ENCODE data around the gene SPPL2C. TPM values are rescaled to one million over a fixed set of nuclear protein-coding genes. Genes with fewer than 3 reads are reported as not detected.

SPPL2C gene
- total and polyA plus RNA-seq, 8 donors, result not detected

DNA sequence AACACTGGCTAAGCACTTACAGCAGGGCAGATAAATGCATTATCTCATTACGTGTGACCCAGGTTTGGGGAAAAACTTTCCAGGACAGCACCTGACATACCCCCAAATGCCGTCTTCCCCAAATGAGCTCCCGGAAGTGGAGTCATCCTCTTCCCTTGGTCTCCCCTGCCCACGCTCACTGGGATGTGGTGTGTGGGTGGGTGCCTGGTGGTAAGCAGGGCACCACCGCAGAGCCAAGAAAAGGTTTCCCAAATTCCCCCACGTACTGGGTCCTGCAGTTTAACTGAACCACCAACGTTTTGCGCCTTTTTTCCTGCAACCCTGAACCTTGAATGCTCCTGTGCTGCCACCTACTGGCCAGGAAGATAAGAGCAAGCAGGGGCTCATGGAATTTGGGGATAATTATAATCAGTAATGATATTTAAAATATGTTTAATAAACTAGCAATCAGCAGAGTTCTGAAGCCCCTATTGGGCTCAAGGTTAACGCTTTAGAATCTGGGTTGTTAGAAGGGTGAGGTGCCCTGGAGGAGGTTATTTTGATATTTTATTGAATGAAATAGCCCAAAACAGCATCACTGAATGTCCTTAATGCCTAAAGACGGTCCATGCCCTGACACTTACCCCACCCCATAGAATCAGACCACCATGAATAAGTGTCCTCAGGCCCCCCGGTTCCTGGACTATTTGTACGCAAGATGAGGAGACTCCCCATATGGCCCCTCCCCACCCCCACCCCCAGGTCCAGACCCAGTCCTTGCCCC is 8.0 kb downstream of the SPPL2C start:
- Histone ChIP-seq H3K27me3 (no peaks in the 10 kb centered on the region), H3K9me3 (no peaks in the 10 kb centered on the region), H3K27ac (no peak overlapping the region), H3K36me3 (no peaks in the 10 kb centered on the region), H3K4me1 (no peaks in the 10 kb centered on the region), H3K4me3 (no peak overlapping the region)
- TF ChIP-seq, protein P1, sequence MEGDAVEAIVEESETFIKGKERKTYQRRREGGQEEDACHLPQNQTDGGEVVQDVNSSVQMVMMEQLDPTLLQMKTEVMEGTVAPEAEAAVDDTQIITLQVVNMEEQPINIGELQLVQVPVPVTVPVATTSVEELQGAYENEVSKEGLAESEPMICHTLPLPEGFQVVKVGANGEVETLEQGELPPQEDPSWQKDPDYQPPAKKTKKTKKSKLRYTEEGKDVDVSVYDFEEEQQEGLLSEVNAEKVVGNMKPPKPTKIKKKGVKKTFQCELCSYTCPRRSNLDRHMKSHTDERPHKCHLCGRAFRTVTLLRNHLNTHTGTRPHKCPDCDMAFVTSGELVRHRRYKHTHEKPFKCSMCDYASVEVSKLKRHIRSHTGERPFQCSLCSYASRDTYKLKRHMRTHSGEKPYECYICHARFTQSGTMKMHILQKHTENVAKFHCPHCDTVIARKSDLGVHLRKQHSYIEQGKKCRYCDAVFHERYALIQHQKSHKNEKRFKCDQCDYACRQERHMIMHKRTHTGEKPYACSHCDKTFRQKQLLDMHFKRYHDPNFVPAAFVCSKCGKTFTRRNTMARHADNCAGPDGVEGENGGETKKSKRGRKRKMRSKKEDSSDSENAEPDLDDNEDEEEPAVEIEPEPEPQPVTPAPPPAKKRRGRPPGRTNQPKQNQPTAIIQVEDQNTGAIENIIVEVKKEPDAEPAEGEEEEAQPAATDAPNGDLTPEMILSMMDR (IDR thresholded peaks at IDR 0.05), result peak; percentile 50 to 88 (median 78)
- 21% methylated on average over 12 of the region's 12 CpGs for WGBS, 2 donors
- ATAC-seq (peak in 3 of 4 donors; percentile 76 to 87 (median 81)), DNase-seq (peak; percentile 30 to 81 (median 51)), FAIRE-seq (no peak)
- intact Hi-C loops (cut with DNase I), result no loop called here

DNA sequence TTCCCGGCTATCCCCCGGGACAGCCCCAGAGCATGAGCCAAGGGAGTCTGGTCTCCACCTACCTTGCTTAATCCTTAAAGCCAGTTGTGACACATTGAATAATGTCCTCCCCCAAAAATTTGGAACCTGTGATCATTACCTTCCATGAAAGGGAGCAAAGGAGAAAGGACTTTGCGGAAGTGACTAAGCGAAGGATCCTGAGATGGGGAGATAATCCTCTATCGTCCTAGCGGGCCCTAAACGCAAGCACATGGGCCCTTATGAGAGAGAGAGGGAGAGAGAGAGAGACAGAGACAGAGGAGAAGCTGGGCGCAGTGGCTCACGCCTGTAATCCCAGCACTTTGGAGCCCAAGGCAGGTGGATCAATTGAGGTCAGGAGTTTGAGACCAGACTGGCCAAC is 9.5 kb downstream of the SPPL2C start:
- intact Hi-C loops (cut with DNase I), result no loop called here
- 58 to 66% methylated on average over 9 of the region's 9 CpGs for WGBS, 2 donors
- TF ChIP-seq, protein P1 (IDR thresholded peaks at IDR 0.05), result no peak
- no peak for FAIRE-seq
- no peak for DNase-seq
- Histone ChIP-seq H3K27me3 (no peaks in the 10 kb centered on the region), H3K9me3 (no peaks in the 10 kb centered on the region), H3K27ac (no peak overlapping the region), H3K36me3 (no peaks in the 10 kb centered on the region), H3K4me3 (no peak overlapping the region), H3K4me1 (no peaks in the 10 kb centered on the region)
- ATAC-seq, result no peak

DNA sequence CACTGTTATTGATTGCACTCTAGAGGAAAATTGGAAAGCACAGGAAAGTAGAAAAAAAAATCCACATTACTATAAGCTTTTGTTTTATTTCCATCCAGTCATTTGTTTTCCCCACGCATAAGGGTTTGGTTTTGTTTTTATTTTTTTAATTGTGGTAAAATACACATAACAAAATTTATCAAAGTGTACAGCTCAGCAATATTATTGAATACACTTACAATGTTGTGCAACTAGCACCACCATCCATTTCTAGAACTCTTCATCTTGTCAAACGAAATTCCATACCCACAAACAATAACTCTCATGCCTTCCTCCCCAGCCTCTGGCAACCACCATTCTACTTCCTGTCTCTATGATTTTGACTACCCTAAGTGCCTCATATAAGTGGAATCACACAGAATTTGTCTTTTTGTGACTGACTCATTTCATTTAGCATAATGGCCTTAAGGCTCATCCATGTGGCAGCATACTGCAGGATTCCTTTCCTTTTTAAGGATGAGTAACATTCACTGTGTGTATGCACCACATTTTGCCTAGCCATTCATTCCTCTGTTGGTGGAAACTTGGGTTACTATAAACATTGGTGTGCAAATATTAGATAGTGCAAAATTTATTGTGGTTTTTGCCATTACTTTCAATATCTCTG is 11.1 kb downstream of the SPPL2C start:
- 58 to 68% methylated on average over 2 of the region's 2 CpGs for WGBS, 2 donors
- FAIRE-seq (no peak), ATAC-seq (no peak)

DNA sequence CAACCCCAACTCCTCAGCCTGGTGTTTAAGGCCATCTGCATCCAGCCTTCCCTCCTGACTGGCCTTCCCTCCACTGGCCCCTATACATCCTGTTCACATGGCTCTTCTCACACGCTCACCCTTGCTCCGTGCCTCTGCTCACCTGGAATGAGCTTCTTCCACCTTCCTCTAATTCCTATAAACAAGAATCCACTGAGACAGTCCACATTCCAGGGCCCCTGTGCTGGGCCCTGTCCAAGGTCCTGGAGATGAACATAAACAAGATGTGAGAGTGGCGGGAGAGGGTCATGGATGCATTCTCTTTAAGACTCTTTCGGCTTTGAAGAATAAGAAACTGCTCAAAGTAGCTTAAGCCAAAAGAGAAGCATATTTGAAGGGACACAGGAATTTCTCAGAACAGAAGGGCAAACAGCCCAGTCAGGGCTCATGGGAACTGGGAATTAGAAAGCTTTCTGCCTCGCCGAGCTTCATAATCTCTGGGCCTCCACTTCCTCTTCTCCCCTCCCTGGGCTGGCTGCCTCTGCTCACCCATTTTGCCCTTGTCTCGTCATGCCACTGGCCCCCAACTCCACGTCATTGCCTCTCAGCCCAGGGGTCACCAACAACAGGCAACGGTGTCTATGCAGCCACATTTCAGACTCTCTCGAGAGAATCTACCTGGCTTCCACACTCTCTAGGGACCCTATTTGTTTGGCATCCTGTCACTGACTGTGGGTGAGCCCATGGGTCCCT is 13.5 kb downstream of the SPPL2C start:
- no peak overlapping the region for H3K27ac ChIP-seq
- H3K36me3 ChIP-seq, result no peaks in the 10 kb centered on the region
- no peaks in the 10 kb centered on the region for H3K27me3 ChIP-seq
- H3K4me3 ChIP-seq, result no peak overlapping the region
- H3K9me3 ChIP-seq, result no peaks in the 10 kb centered on the region
- TF ChIP-seq, protein P1 (IDR thresholded peaks at IDR 0.05), result no peak
- DNase-seq, result no peak
- FAIRE-seq, result no peak
- no peaks in the 10 kb centered on the region for H3K4me1 ChIP-seq
- WGBS, 2 donors, result 36 to 40% methylated on average over 10 of the region's 10 CpGs
- intact Hi-C loops (cut with DNase I), result no loop called here
- ATAC-seq, result peak in 1 of 4 donors; percentile 69

More for the DNA sequence above, 11.1 kb downstream of the SPPL2C start:
- H3K27ac ChIP-seq, result no peak overlapping the region
- no peaks in the 10 kb centered on the region for H3K4me1 ChIP-seq
- H3K36me3 ChIP-seq, result no peaks in the 10 kb centered on the region
- no peaks in the 10 kb centered on the region for H3K27me3 ChIP-seq
- no peaks in the 10 kb centered on the region for H3K9me3 ChIP-seq
- intact Hi-C loops (cut with DNase I), result no loop called here
- H3K4me3 ChIP-seq, result no peak overlapping the region
- no peak for DNase-seq
- TF ChIP-seq, protein P1 (IDR thresholded peaks at IDR 0.05), result no peak

Measured in pancreas (tissue), 10 donors.